HEK293 (cell line): ENCODE measurements around the gene USP21.
A peak's percentile ranks its signal among the peaks of the same experiment; 100 is the strongest.

Experiments
- CTCF ChIA-PET: fragments of 350-600 bp; formaldehyde crosslinking; extraction: SDS; loops from one replicate; lab custom pipeline; 2021; ENCODE audit warnings: antibody characterized with exemption; lab: Yijun Ruan, JAX
- POLR2A ChIA-PET: fragments of 300-600 bp; formaldehyde crosslinking; extraction: SDS; loops from one replicate; lab custom pipeline; 2020; ENCODE audit warnings: antibody characterized with exemption, inconsistent platforms; lab: Yijun Ruan, JAX
- H3K27ac ChIP-seq: fragments of 200-500 bp; sonication (Bioruptor generic); 2 replicates; pipeline ENCODE4 v1.5.1; 2014; ENCODE audit warnings: low read depth, low read length, control low read depth, inconsistent platforms; ENCODE audit errors: extremely low read depth
- H3K36me3 ChIP-seq, 2 experiments: fragments of 200-500 bp in 1 of 2; sonication (Bioruptor generic) in 1 of 2; 1 replicate in 1 of 2; 2 replicates in 1 of 2; pipeline ENCODE4 v1.5.1; 2014 to 2017; ENCODE audit warnings: inconsistent platforms in 2 of 2, low read length in 2 of 2; ENCODE audit not compliant: control insufficient read depth in 2 of 2, insufficient read depth in 1 of 2
- H3K4me1 ChIP-seq: fragments of 200-500 bp; sonication (Bioruptor generic); 2 replicates; pipeline ENCODE4 v1.5.1; 2014; ENCODE audit warnings: mild to moderate bottlenecking, low read length, inconsistent platforms; ENCODE audit not compliant: control insufficient read depth, insufficient read depth
- H3K4me3 ChIP-seq: 2 replicates; pipeline ENCODE4 v1.5.1; 2011; ENCODE audit warnings: low read depth, mild to moderate bottlenecking, control low read depth, low read length, moderate library complexity
- H3K9me3 ChIP-seq: fragments of 200-500 bp; sonication (Bioruptor generic); 2 replicates; pipeline ENCODE4 v1.5.1; 2014; ENCODE audit warnings: low read depth, low read length, inconsistent platforms; ENCODE audit not compliant: control insufficient read depth, insufficient read depth
- EGR2 ChIP-seq: fragments of 450-650 bp; formaldehyde crosslinking; IDR thresholded peaks from 2 replicates; pipeline ENCODE4 v1.5.1; 2016; ENCODE audit warnings: low read depth, missing biosample characterization, missing genetic modification characterization
- GLIS2 ChIP-seq: fragments of 450-650 bp; formaldehyde crosslinking; IDR thresholded peaks from 2 replicates; pipeline ENCODE4 v1.5.1; 2016; ENCODE audit warnings: missing biosample characterization, missing genetic modification characterization
- REPIN1 ChIP-seq: fragments of 450-650 bp; formaldehyde crosslinking; IDR thresholded peaks from 2 replicates; pipeline ENCODE4 v1.5.1; 2017; ENCODE audit warnings: missing biosample characterization, missing genetic modification characterization, low read depth
- SETDB1 ChIP-seq: IDR thresholded peaks from one replicate; pipeline ENCODE4 v1.6.1; 2017; ENCODE audit warnings: mild to moderate bottlenecking, low read length, moderate library complexity, mixed read lengths; ENCODE audit not compliant: insufficient read length
- ZBTB1 ChIP-seq: fragments of 450-650 bp; formaldehyde crosslinking; IDR thresholded peaks from 2 replicates; pipeline ENCODE4 v1.5.1; 2016; ENCODE audit warnings: missing biosample characterization, missing genetic modification characterization
- ZFHX2 ChIP-seq: fragments of 450-650 bp; formaldehyde crosslinking; conservative IDR thresholded peaks from 2 replicates; pipeline ENCODE4 v1.5.1; 2016; ENCODE audit warnings: missing biosample characterization, missing genetic modification characterization
- ZFP37 ChIP-seq: fragments of 450-650 bp; formaldehyde crosslinking; IDR thresholded peaks from 2 replicates; pipeline ENCODE4 v1.5.1; 2016; ENCODE audit warnings: missing biosample characterization, missing genetic modification characterization
- ZFP41 ChIP-seq: fragments of 450-650 bp; formaldehyde crosslinking; IDR thresholded peaks from 2 replicates; pipeline ENCODE4 v1.5.1; 2016; ENCODE audit warnings: missing biosample characterization, missing genetic modification characterization, borderline replicate concordance
- ZNF121 ChIP-seq: fragments of 450-650 bp; formaldehyde crosslinking; IDR thresholded peaks from 2 replicates; pipeline ENCODE4 v1.5.1; 2016; ENCODE audit warnings: missing biosample characterization, missing genetic modification characterization
- ZNF140 ChIP-seq: fragments of 450-650 bp; formaldehyde crosslinking; IDR thresholded peaks from 2 replicates; pipeline ENCODE4 v1.5.1; 2016; ENCODE audit warnings: missing biosample characterization, missing genetic modification characterization
- ZNF202 ChIP-seq: fragments of 450-650 bp; formaldehyde crosslinking; IDR thresholded peaks from 2 replicates; pipeline ENCODE4 v1.5.1; 2016; ENCODE audit warnings: missing biosample characterization, missing genetic modification characterization, borderline replicate concordance
- ZNF24 ChIP-seq: fragments of 450-650 bp; formaldehyde crosslinking; IDR thresholded peaks from 2 replicates; pipeline ENCODE4 v1.5.1; 2016; ENCODE audit warnings: missing biosample characterization, missing genetic modification characterization
- ZNF292 ChIP-seq: fragments of 450-650 bp; formaldehyde crosslinking; IDR thresholded peaks from 2 replicates; pipeline ENCODE4 v1.5.1; 2016; ENCODE audit warnings: low read depth, missing biosample characterization, missing genetic modification characterization, borderline replicate concordance
- ZNF335 ChIP-seq: fragments of 450-650 bp; formaldehyde crosslinking; conservative IDR thresholded peaks from 2 replicates; pipeline ENCODE4 v1.5.1; 2016; ENCODE audit warnings: missing biosample characterization, missing genetic modification characterization
- ZNF501 ChIP-seq: fragments of 450-650 bp; formaldehyde crosslinking; IDR thresholded peaks from 2 replicates; pipeline ENCODE4 v1.5.1; 2016; ENCODE audit warnings: missing biosample characterization, missing genetic modification characterization
- ZNF560 ChIP-seq: fragments of 450-650 bp; formaldehyde crosslinking; IDR thresholded peaks from 2 replicates; pipeline ENCODE4 v1.5.1; 2017; ENCODE audit warnings: missing biosample characterization, missing genetic modification characterization, borderline replicate concordance
- ZNF707 ChIP-seq: fragments of 450-650 bp; formaldehyde crosslinking; IDR thresholded peaks from 2 replicates; pipeline ENCODE4 v1.5.1; 2016; ENCODE audit warnings: missing biosample characterization, missing genetic modification characterization
- ZXDB ChIP-seq: fragments of 450-650 bp; formaldehyde crosslinking; IDR thresholded peaks from 2 replicates; pipeline ENCODE4 v1.5.1; 2016; ENCODE audit warnings: missing biosample characterization, missing genetic modification characterization
- TF ChIP-seq, protein P1 (sequence below): fragments of 450-650 bp; formaldehyde crosslinking; IDR thresholded peaks from 2 replicates; pipeline ENCODE4 v1.5.1; 2016; ENCODE audit warnings: missing biosample characterization, missing genetic modification characterization
- TF ChIP-seq, protein P2 (sequence below): fragments of 450-650 bp; formaldehyde crosslinking; IDR thresholded peaks from 2 replicates; pipeline ENCODE4 v1.5.1; 2017; ENCODE audit warnings: missing biosample characterization, missing genetic modification characterization
- TF ChIP-seq, protein P3 (sequence below): fragments of 450-650 bp; formaldehyde crosslinking; IDR thresholded peaks from 2 replicates; pipeline ENCODE4 v1.5.1; 2017; ENCODE audit warnings: missing biosample characterization, missing genetic modification characterization

Gene USP21

DNA sequence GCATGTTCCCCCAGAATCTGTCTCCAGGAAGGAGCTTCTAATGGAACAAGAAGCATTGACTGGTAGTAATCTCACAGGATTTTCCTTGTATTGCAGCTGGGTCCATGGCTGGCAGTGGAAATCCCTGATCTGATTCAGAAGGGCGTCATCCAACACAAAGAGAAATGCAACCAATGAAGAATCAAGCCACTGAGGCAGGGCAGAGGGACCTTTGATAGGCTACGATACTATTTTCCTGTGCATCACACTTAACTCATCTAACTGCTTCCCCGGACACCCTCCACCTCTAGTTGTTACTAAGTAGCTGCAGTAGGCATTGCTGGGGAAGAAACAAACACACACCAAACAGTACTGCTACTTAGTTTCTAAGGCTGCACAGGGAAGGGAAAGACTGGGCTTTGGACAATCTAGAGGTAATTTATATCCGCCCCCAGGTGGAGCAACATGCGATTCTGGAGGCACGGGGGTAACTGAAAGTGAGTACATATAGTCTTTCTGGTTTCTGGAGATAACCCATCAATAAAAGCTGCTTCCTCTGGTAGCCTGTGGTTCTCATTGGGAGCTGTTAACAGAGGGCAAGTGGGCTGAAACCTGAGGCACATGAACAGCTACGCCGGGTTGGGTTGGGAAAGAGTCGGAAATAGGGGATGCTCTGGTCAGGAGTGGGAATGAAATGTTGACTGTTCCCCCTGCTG, 837 bp upstream of the USP21 start:
- Histone ChIP-seq H3K9me3 (no peaks in the 10 kb centered on the region), H3K4me3 (no peak overlapping the region), H3K4me1 (0 out of 2 replicates have a peak, but pooled peaks cover 4% of the 10 kb centered on the region), H3K36me3 (peaks cover 5 to 63% of the 10 kb centered on the region in 2 experiments; a peak in 2 of 3 replicates), H3K27ac (no peak overlapping the region)
- POLR2A ChIA-PET = interaction anchor here (0.8 to 1.6 kb wide), 4 partner anchors 8 to 156 kb away, joined by 3 to 7 read pairs (median 5); partner anchors contain the start of genes DEDD, F11R, PPOX and SDHC
- CTCF ChIA-PET = interaction anchor here (0.5 to 1.2 kb wide), 6 partner anchors 20 to 1473 kb away, joined by 3 to 9 read pairs (median 3); no protein-coding TSS in a partner anchor
- TF ChIP-seq ZNF707 (no peak), REPIN1 (tag by site-specific recombination) (no peak), ZNF121 (tag by site-specific recombination) (no peak), ZFP41 (tag by site-specific recombination) (no peak), SETDB1 (no peak), ZNF24 (no peak), ZNF292 (no peak)
- TF ChIP-seq, protein P1, sequence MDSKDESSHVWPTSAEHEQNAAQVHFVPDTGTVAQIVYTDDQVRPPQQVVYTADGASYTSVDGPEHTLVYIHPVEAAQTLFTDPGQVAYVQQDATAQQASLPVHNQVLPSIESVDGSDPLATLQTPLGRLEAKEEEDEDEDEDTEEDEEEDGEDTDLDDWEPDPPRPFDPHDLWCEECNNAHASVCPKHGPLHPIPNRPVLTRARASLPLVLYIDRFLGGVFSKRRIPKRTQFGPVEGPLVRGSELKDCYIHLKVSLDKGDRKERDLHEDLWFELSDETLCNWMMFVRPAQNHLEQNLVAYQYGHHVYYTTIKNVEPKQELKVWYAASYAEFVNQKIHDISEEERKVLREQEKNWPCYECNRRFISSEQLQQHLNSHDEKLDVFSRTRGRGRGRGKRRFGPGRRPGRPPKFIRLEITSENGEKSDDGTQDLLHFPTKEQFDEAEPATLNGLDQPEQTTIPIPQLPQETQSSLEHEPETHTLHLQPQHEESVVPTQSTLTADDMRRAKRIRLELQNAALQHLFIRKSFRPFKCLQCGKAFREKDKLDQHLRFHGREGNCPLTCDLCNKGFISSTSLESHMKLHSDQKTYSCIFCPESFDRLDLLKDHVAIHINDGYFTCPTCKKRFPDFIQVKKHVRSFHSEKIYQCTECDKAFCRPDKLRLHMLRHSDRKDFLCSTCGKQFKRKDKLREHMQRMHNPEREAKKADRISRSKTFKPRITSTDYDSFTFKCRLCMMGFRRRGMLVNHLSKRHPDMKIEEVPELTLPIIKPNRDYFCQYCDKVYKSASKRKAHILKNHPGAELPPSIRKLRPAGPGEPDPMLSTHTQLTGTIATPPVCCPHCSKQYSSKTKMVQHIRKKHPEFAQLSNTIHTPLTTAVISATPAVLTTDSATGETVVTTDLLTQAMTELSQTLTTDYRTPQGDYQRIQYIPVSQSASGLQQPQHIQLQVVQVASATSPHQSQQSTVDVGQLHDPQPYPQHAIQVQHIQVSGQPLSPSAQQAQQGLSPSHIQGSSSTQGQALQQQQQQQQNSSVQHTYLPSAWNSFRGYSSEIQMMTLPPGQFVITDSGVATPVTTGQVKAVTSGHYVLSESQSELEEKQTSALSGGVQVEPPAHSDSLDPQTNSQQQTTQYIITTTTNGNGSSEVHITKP (tag by site-specific recombination) = peak; percentile 54; the same call in 1 of the 2 replicates

DNA sequence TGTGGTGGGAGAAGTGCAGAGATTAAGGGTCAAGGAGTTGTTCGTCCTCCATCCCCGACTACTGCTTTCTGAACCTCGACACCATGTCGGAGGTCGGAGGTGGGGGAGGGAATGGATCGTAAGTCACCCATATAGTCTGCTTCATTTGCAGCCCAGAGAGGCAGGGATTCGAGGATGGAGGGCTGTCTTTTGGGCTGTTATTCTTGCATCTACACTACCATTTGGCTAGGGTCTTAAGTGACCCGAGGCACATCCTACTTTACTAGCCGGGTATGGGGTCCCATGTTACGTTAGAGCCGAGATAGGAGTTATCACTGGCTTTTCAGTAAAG, 578 bp downstream of the USP21 start:
- Histone ChIP-seq H3K9me3 (no peaks in the 10 kb centered on the region), H3K4me1 (0 out of 2 replicates have a peak, but pooled peaks cover 4% of the 10 kb centered on the region), H3K4me3 (peak overlapping the region; percentile 78), H3K27ac (peak overlapping the region; percentile 65), H3K36me3 (peaks cover 5 to 77% of the 10 kb centered on the region in 2 experiments; a peak in 2 of 3 replicates)
- TF ChIP-seq ZNF140 (no peak), EGR2 (tag by site-specific recombination) (no peak), ZFP37 (tag by site-specific recombination) (peak; percentile 7; the same call in 1 of the 2 replicates), ZXDB (tag by site-specific recombination) (no peak), ZNF501 (tag by site-specific recombination) (0 out of 2 replicates have a peak, but pooled peaks have one; percentile 17), ZBTB1 (tag by site-specific recombination) (no peak), ZFHX2 (tag by site-specific recombination) (no peak), GLIS2 (tag by site-specific recombination) (0 out of 2 replicates have a peak, but pooled peaks have one; percentile 31), ZNF560 (tag by site-specific recombination) (no peak), ZNF335 (tag by site-specific recombination) (peak; percentile 32; the same call in 1 of the 2 replicates), ZNF202 (tag by site-specific recombination) (no peak)
- TF ChIP-seq, protein P2, sequence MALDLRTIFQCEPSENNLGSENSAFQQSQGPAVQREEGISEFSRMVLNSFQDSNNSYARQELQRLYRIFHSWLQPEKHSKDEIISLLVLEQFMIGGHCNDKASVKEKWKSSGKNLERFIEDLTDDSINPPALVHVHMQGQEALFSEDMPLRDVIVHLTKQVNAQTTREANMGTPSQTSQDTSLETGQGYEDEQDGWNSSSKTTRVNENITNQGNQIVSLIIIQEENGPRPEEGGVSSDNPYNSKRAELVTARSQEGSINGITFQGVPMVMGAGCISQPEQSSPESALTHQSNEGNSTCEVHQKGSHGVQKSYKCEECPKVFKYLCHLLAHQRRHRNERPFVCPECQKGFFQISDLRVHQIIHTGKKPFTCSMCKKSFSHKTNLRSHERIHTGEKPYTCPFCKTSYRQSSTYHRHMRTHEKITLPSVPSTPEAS (tag by site-specific recombination) = no peak
- TF ChIP-seq, protein P3, sequence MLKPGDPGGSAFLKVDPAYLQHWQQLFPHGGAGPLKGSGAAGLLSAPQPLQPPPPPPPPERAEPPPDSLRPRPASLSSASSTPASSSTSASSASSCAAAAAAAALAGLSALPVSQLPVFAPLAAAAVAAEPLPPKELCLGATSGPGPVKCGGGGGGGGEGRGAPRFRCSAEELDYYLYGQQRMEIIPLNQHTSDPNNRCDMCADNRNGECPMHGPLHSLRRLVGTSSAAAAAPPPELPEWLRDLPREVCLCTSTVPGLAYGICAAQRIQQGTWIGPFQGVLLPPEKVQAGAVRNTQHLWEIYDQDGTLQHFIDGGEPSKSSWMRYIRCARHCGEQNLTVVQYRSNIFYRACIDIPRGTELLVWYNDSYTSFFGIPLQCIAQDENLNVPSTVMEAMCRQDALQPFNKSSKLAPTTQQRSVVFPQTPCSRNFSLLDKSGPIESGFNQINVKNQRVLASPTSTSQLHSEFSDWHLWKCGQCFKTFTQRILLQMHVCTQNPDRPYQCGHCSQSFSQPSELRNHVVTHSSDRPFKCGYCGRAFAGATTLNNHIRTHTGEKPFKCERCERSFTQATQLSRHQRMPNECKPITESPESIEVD (tag by site-specific recombination) = no peak
- ChIA-PET POLR2A (interaction anchor here (0.6 kb wide), 1 partner anchor 66 kb away, joined by 4 read pairs; the partner anchor contains the start of gene TOMM40L), CTCF (no interaction called here)
